ACHN (cell line): Measurements from ENCODE around the gene CMTM6.
"Not testable (repeated sequence)": the region's sequence is repeated elsewhere in the genome, so short reads cannot be mapped to it uniquely, and the experiment has no call there.

Source experiments
- DNase-seq: peaks from one replicate; pipeline ENCODE4 v3.0.0-alpha.2; 2015
- in situ Hi-C: cut with HindIII; loops from 2 replicates; pipeline ENCODE4 v1.10.0; 2017; ENCODE audit warnings: low sequenced_read_pairs, low pct_ligation_motif_present, low pct_unique_long_range_greater_than_20kb

CMTM6 gene

GRCh38 chr3:32454111-32454510 is 48.5 kb downstream of the CMTM6 start:
- DNase-seq, result no peak
- in situ Hi-C loops, result no loop called here

- no peak for DNase-seq
- in situ Hi-C loops, result no loop called here
Measured at GRCh38 chr3:32453346-32453745, 49.3 kb downstream of the CMTM6 start.

GRCh38 chr3:32452009-32452408 is 50.6 kb downstream of the CMTM6 start:
- DNase-seq, result no peak
- in situ Hi-C loops, result no loop called here

GRCh38 chr3:32450992-32451659 is 51.5 kb downstream of the CMTM6 start:
- in situ Hi-C loops, result no loop called here
- DNase-seq, result no peak

GRCh38 chr3:32450426-32450825 is 52.2 kb downstream of the CMTM6 start:
- no peak for DNase-seq
- in situ Hi-C loops, result no loop called here

GRCh38 chr3:32449691-32450090 is 53.0 kb downstream of the CMTM6 start:
- in situ Hi-C loops, result no loop called here
- DNase-seq, result no peak

GRCh38 chr3:32448686-32449474 is 53.8 kb downstream of the CMTM6 start:
- in situ Hi-C loops, result no loop called here
- no peak for DNase-seq

GRCh38 chr3:32447865-32448400 is 54.7 kb downstream of the CMTM6 start:
- no peak for DNase-seq
- in situ Hi-C loops, result no loop called here

GRCh38 chr3:32443478-32443877 is 59.2 kb downstream of the CMTM6 start:
- in situ Hi-C loops, result no loop called here
- no peak for DNase-seq

- DNase-seq, result no peak
- in situ Hi-C loops, result no loop called here
Measured at GRCh38 chr3:32442766-32443165, 59.9 kb downstream of the CMTM6 start.

GRCh38 chr3:32440611-32441350 is 61.9 kb downstream of the CMTM6 start:
- in situ Hi-C loops, result no loop called here
- DNase-seq, result no peak

GRCh38 chr3:32439421-32439820 is 63.2 kb downstream of the CMTM6 start:
- DNase-seq, in situ Hi-C loops: not testable (repeated sequence)

- no peak for DNase-seq
- in situ Hi-C loops, result no loop called here
Measured at GRCh38 chr3:32438596-32439344, 63.9 kb downstream of the CMTM6 start.

GRCh38 chr3:32437896-32438295 is 64.8 kb downstream of the CMTM6 start:
- no peak for DNase-seq
- in situ Hi-C loops, result no loop called here

- in situ Hi-C loops, result no loop called here
- DNase-seq, result no peak
Measured at GRCh38 chr3:32436816-32437189, 65.8 kb downstream of the CMTM6 start.

GRCh38 chr3:32435911-32436815 is 66.5 kb downstream of the CMTM6 start:
- no peak for DNase-seq
- in situ Hi-C loops, result no loop called here

GRCh38 chr3:32434206-32434605 is 68.4 kb downstream of the CMTM6 start:
- no peak for DNase-seq
- in situ Hi-C loops, result no loop called here
